Lung (tissue), 12 donors: Measurements from ENCODE around the gene GPD1. TPM values are rescaled to one million over a fixed set of nuclear protein-coding genes. Genes with fewer than 3 reads are reported as not detected.
A peak's percentile ranks its signal among the peaks of the same experiment; 100 is the strongest.

ENCODE experiments used
- ATAC-seq: fragments of 200-7000 bp; cut with Tn5 transposase; one replicate; pipeline ENCODE4 v1.9.1; 2020; ENCODE audit warnings: moderate number of reproducible peaks; ENCODE audit not compliant: insufficient read depth, low FRiP score
- DNase-seq, 3 donors: peaks; one replicate each; pipeline ENCODE4 v3.0.0-alpha.2; 2013 to 2017
- H3K27ac ChIP-seq, 2 donors: one replicate each; pipeline ENCODE4 v1.5.1; 2013; ENCODE audit warnings: mild to moderate bottlenecking in 2 of 2, moderate library complexity in 2 of 2, control low read depth in 1 of 2, inconsistent platforms in 1 of 2, low read depth in 1 of 2, low read length in 1 of 2
- H3K27me3 ChIP-seq, 3 donors: one replicate each; pipeline ENCODE4 v1.5.1; 2013; ENCODE audit warnings: low read length in 2 of 3; ENCODE audit not compliant: control insufficient read depth in 3 of 3, insufficient read depth in 3 of 3
- H3K36me3 ChIP-seq, 4 donors: one replicate each; pipeline ENCODE4 v1.5.1; 2013; ENCODE audit warnings: low read length in 4 of 4, mild to moderate bottlenecking in 1 of 4, moderate library complexity in 1 of 4; ENCODE audit not compliant: control insufficient read depth in 4 of 4, insufficient read depth in 4 of 4
- H3K4me1 ChIP-seq, 5 donors: one replicate each; pipeline ENCODE4 v1.5.1; 2013; ENCODE audit warnings: low read length in 5 of 5, mild to moderate bottlenecking in 2 of 5, moderate library complexity in 1 of 5; ENCODE audit not compliant: control insufficient read depth in 5 of 5, insufficient read depth in 5 of 5
- H3K4me3 ChIP-seq: one replicate; pipeline ENCODE4 v1.5.1; 2013; ENCODE audit warnings: mild to moderate bottlenecking, control low read depth, moderate library complexity
- H3K9ac ChIP-seq, 2 donors: one replicate each; pipeline ENCODE4 v1.5.1; 2013; ENCODE audit warnings: low read length in 2 of 2, control low read depth in 1 of 2; ENCODE audit not compliant: insufficient read depth in 1 of 2
- H3K9me3 ChIP-seq, 4 donors: one replicate each; pipeline ENCODE4 v1.5.1; 2013; ENCODE audit warnings: low read length in 3 of 4, mild to moderate bottlenecking in 1 of 4, moderate library complexity in 1 of 4; ENCODE audit not compliant: control insufficient read depth in 4 of 4, insufficient read depth in 3 of 4
- CTCF ChIP-seq: IDR thresholded peaks from 2 replicates; pipeline ENCODE4 v1.5.1; 2012; ENCODE audit warnings: mild to moderate bottlenecking; ENCODE audit errors: control extremely low read depth, extremely low read depth
- WGBS, 2 donors: extraction: QIAGEN DNeasy Blood & Tissue Kit; methylation state at CpG; one replicate each; pipeline ENCODE4 v1.1.7; 2013; 5-methylcytosine and 5-hydroxymethylcytosine counted together
- polyA plus RNA-seq, 2 donors: library from polyadenylated mRNA; stranded (reverse); fragments of 200-250 nt; gene quantifications; one replicate each; pipeline ENCODE4 v1.2.1, GENCODE V29; 2013
- total RNA-seq, 2 donors: library from RNA; depleted of rRNA in 1 of 2; stranded (reverse); fragments of >200 nt in 1 of 2; gene quantifications; one replicate each; pipeline ENCODE4 v1.2.1, GENCODE V29; 2014 to 2021
- donor health status: control.
- donor health status: control.
- donor health status: Bipolar disorder and iron deficiency.
- donor health status: healthy.
- donor health status: DM: yes; HTN: yes; CAD: no.

GPD1 gene
- total and polyA plus RNA-seq, 4 donors, result 1.7 to 20.0 (median 9.9) TPM; not detected in 1

- Histone ChIP-seq H3K36me3 (peaks cover 16 to 25% (median 22%) of the 10 kb centered on the region in 4 donors), H3K9me3 (no peaks in the 10 kb centered on the region), H3K4me1 (peaks cover 0 to 7% (median 0%) of the 10 kb centered on the region in 5 donors), H3K27me3 (no peaks in the 10 kb centered on the region), H3K27ac (peak overlapping the region; percentile 63 to 99), H3K4me3 (peak overlapping the region; percentile 47), H3K9ac (no peak overlapping the region)
- DNase-seq (no peak), ATAC-seq (no peak)
- WGBS, 2 donors, result 9 to 20% methylated on average over 8 of the region's 8 CpGs
- TF ChIP-seq CTCF, result no peak
Measured at GRCh38 chr12:50085615-50086072, 18.2 kb upstream of the GPD1 start.

- Histone ChIP-seq H3K4me3 (peak overlapping the region; percentile 47), H3K9me3 (no peaks in the 10 kb centered on the region), H3K4me1 (peaks cover 0 to 4% (median 0%) of the 10 kb centered on the region in 5 donors), H3K9ac (no peak overlapping the region), H3K27me3 (no peaks in the 10 kb centered on the region), H3K36me3 (peaks cover 16 to 27% (median 24%) of the 10 kb centered on the region in 4 donors), H3K27ac (peak overlapping the region; percentile 46 to 99)
- ATAC-seq (no peak), DNase-seq (no peak)
- WGBS, 2 donors, result 82 to 88% methylated on average over 5 of the region's 5 CpGs
- no peak for TF ChIP-seq CTCF
Measured at GRCh38 chr12:50086148-50086547, 17.7 kb upstream of the GPD1 start.

DNA sequence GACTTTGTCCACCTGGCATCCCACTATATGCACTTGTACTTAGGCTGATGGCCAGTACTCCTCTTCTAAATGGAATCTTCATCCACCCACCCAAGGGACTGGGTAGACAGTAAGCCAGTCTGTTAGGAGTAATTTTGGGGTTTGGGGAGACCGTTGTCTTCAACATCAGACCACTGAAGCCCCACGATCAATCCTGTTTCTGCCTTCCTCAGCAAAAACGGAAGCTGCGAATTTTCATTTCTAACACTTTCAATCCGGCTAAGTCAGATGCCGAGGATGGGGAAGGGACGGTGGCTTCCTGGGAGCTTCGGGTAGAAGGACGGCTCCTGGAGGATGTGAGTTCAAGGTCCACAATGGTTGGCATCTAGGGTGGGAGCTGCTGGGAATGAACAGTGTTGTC is 16.7 kb upstream of the GPD1 start:
- H3K4me1 ChIP-seq, result peaks cover 0 to 4% (median 0%) of the 10 kb centered on the region in 5 donors
- no peak overlapping the region for H3K4me3 ChIP-seq
- ATAC-seq, result no peak
- H3K9me3 ChIP-seq, result no peaks in the 10 kb centered on the region
- TF ChIP-seq CTCF, result no peak
- H3K27me3 ChIP-seq, result no peaks in the 10 kb centered on the region
- no peak overlapping the region for H3K27ac ChIP-seq
- WGBS, 2 donors, result 90 to 92% methylated on average over 9 of the region's 9 CpGs
- DNase-seq, result no peak
- peaks cover 16 to 28% (median 28%) of the 10 kb centered on the region in 4 donors for H3K36me3 ChIP-seq
- no peak overlapping the region for H3K9ac ChIP-seq

GRCh38 chr12:50087995-50088394 is 15.8 kb upstream of the GPD1 start:
- H3K4me3 ChIP-seq, result no peak overlapping the region
- DNase-seq, result no peak
- no peaks in the 10 kb centered on the region for H3K27me3 ChIP-seq
- no peak for TF ChIP-seq CTCF
- no peak for ATAC-seq
- no peaks in the 10 kb centered on the region for H3K9me3 ChIP-seq
- no peak overlapping the region for H3K27ac ChIP-seq
- H3K9ac ChIP-seq, result no peak overlapping the region
- H3K4me1 ChIP-seq, result peaks cover 0 to 4% (median 0%) of the 10 kb centered on the region in 5 donors
- whole genome bisulfite sequencing, 2 donors, result 65 to 69% methylated on average over 3 of the region's 3 CpGs
- H3K36me3 ChIP-seq, result peaks cover 16 to 31% (median 28%) of the 10 kb centered on the region in 4 donors
